NCI-H2171 treated with DMSO at 0.1 percent for 48 hours (cell line): ENCODE data around the gene ATG16L1.
A peak's percentile ranks its signal among the peaks of the same experiment; 100 is the strongest.

Source experiments
- DNase-seq: peaks from one replicate; lab custom pipeline; 2025; lab: John Stamatoyannopoulos, UW

ATG16L1 gene

GRCh38 chr2:233260661-233261060 is 9.2 kb downstream of the ATG16L1 start:
- DNase-seq, result no peak

- DNase-seq, result no peak
Observed at GRCh38 chr2:233261819-233262555, 10.5 kb downstream of the ATG16L1 start.

GRCh38 chr2:233262562-233262961 is 11.1 kb downstream of the ATG16L1 start:
- DNase-seq, result no peak

- DNase-seq, result no peak
Observed at GRCh38 chr2:233263045-233263570, 11.6 kb downstream of the ATG16L1 start.

DNA sequence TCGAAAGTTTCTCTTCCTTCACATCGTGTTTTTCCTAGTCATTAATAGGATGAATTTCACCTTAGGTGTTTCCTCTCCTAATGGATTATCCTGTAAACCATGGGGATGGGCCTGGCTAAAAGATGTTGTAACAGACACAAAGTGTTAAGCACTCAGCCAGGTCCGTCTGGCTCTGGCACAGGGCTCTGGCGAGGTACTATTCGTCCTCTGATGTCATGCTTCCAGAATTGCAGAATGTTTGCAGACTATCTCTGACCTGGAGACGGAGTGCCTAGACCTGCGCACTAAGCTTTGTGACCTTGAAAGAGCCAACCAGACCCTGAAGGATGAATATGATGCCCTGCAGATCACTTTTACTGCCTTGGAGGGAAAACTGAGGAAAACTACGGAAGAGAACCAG is 13.2 kb downstream of the ATG16L1 start:
- no peak for DNase-seq

- no peak for DNase-seq
Observed at GRCh38 chr2:233265899-233266431, 14.5 kb downstream of the ATG16L1 start.

- no peak for DNase-seq
Observed at GRCh38 chr2:233266481-233266880, 15.0 kb downstream of the ATG16L1 start.

GRCh38 chr2:233267516-233268245 is 16.2 kb downstream of the ATG16L1 start:
- no peak for DNase-seq

GRCh38 chr2:233270366-233270765 is 18.9 kb downstream of the ATG16L1 start:
- DNase-seq, result no peak

DNA sequence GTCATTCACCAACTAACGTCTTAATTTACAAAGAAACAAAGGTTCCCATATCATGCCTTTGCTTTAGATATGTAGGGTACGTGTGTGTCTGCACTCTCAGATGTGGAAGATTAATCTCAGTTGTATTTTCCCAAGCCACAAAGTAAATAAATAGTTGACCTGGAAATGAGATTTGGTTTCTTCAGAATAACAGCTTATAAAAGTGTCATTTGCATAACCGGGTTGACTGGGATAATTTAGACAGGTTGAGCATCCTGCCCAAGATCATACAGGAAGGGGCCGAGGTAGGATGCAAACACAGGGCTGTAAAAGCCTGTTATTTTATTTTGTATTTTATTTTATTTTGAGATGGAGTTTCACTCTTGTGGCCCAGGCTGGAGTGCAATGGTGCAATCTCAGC is 19.5 kb downstream of the ATG16L1 start:
- DNase-seq, result no peak

- no peak for DNase-seq
Observed at GRCh38 chr2:233271693-233272092, 20.2 kb downstream of the ATG16L1 start.

DNA sequence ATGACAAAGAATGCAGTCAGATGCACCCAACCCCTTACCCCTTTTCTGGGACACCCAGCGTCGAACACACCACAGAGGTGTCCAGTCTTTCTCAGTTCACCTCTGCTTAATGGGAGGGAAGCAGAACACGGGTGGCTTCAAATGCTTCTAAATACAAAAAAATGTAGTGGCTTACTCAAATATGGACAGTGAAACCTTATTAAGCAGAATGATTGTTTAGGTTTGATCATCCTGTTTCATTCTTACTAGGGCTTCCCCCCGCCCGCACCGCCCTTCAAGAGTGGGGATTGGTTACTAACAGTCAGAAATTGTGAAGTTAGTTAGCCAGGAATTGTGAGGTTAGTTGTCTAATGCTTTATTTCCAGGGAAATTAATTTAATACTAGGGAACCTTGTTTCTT is 21.6 kb downstream of the ATG16L1 start:
- no peak for DNase-seq

GRCh38 chr2:233275223-233275622 is 23.8 kb downstream of the ATG16L1 start:
- DNase-seq, result no peak

- DNase-seq, result no peak
Observed at GRCh38 chr2:233278921-233279320, 27.4 kb downstream of the ATG16L1 start.

- no peak for DNase-seq
Observed at GRCh38 chr2:233280114-233280693, 28.7 kb downstream of the ATG16L1 start.

DNA sequence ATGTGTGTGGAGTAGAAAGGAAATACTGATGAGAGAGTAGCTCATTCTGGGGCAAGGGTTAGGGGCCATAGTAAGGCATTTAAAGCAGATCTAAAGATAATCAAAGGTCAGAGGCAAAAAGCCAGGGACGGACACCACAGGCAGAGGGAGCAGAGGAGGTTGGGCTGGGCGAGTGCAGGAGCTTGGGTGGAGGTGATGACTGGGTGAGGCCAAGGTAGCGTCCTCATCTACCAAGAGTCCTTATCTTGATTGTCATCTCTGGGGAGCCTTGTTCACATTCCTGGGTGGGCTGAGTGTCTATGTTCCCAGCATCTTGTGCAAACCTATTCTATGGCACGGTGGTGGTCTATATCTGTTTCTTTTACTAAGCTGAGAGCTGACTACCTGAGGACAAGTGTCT is 30.1 kb downstream of the ATG16L1 start:
- DNase-seq, result no peak

DNA sequence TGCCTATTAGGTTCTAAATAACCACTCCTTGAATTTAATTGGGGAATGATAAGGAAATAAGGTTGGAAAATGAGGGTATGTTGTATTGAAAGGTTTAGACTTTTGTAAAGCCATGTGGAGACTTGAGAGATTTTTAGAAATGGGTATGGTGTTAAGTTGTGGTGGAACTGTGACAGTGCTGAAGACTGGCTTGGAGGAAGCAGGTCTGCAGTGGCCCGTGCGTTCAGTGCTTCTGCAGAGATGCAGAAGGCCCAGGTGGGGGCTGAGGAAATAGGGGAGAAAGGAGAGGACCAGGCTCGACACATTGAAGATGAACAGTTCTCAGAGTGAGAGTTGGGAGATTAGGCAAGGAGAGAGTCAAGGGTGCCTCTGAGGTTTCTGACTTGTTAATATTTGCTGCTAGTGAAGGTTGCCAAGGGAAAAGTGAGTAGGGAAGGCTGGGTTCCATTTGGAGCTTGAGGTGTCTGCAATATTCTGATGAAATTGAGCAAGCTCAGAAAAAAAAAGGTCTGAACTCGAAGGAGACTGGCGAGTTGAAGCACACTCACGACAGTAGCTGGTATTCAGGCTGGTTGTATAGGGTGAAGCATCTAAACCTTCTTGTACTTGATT is 30.6 kb downstream of the ATG16L1 start:
- no peak for DNase-seq

- DNase-seq, result no peak
Observed at GRCh38 chr2:233285921-233286320, 34.4 kb downstream of the ATG16L1 start.

GRCh38 chr2:233287871-233288270 is 36.4 kb downstream of the ATG16L1 start:
- no peak for DNase-seq

- DNase-seq, result peak; percentile 3
Observed at GRCh38 chr2:233288663-233289062, 37.2 kb downstream of the ATG16L1 start.

DNA sequence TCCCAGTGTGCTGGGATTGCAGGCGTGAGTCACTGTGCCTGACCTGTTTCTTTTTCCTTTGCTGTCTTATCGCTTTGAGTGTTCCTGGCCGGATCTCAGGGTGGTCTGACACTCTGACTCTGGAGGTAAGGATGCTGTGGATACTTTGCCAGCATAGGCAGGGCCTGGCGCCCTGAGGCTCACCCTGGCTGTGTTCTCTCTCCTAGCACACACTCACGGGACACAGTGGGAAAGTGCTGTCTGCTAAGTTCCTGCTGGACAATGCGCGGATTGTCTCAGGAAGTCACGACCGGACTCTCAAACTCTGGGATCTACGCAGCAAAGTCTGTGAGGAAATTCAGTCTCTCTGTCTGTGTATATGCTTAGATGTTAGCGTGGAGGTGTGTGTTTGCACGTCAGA is 38.2 kb downstream of the ATG16L1 start:
- no peak for DNase-seq
